HepG2 (cell line): ENCODE data around the gene ABHD17A. TPM values are rescaled to one million over a fixed set of nuclear protein-coding genes. Genes with fewer than 3 reads are reported as not detected.

Experiments used
- ATF7-NPFF ChIP-seq: sonication (generic); formaldehyde crosslinking; IDR thresholded peaks from 2 replicates; pipeline ENCODE4 v1.8.1; 2023; ENCODE audit warnings: mild to moderate bottlenecking, low read depth, missing genetic modification reagents, moderate library complexity
- BRD4 ChIP-seq: sonication (generic); formaldehyde crosslinking; IDR thresholded peaks from 2 replicates; pipeline ENCODE4 v1.4.0; 2020; ENCODE audit warnings: missing genetic modification reagents
- DMTF1 ChIP-seq: sonication (generic); formaldehyde crosslinking; IDR thresholded peaks from 2 replicates; pipeline ENCODE4 v1.4.0; 2020; ENCODE audit warnings: mild to moderate bottlenecking, missing genetic modification reagents
- GZF1 ChIP-seq: sonication (generic); formaldehyde crosslinking; IDR thresholded peaks from 2 replicates; pipeline ENCODE4 v1.5.1; 2020; ENCODE audit warnings: mild to moderate bottlenecking, missing genetic modification reagents
- HBP1 ChIP-seq: IDR thresholded peaks from 2 replicates; pipeline ENCODE4 v1.6.1; 2016; ENCODE audit warnings: low read depth, control low read depth
- HNRNPK ChIP-seq: fragments of 200-400 bp; formaldehyde crosslinking; IDR thresholded peaks from 2 replicates; pipeline ENCODE4 v1.6.1; 2018; ENCODE audit warnings: low read length, low read depth, moderate library complexity, mild to moderate bottlenecking; ENCODE audit not compliant: poor library complexity, severe bottlenecking
- KDM2A ChIP-seq: sonication (generic); formaldehyde crosslinking; IDR thresholded peaks from 2 replicates; pipeline ENCODE4 v1.4.0; 2020; ENCODE audit warnings: low read depth, missing genetic modification reagents, borderline replicate concordance
- KLF11 ChIP-seq: IDR thresholded peaks from 2 replicates; pipeline ENCODE4 v1.6.1; 2016; ENCODE audit warnings: missing compliant biosample characterization
- LCORL ChIP-seq, 2 experiments: fragments of 450-650 bp in 1 of 2; sonication (generic) in 1 of 2; formaldehyde crosslinking in 1 of 2; IDR thresholded peaks; 2 replicates each; pipeline versions ENCODE4 v1.5.0 to v1.6.1; 2017 to 2020; ENCODE audit warnings: antibody characterized with exemption in 1 of 2, missing genetic modification reagents in 1 of 2
- MEIS1 ChIP-seq: sonication (generic); formaldehyde crosslinking; IDR thresholded peaks from 2 replicates; pipeline ENCODE4 v1.9.0; 2021; ENCODE audit warnings: mild to moderate bottlenecking, missing genetic modification reagents, moderate library complexity, borderline replicate concordance
- PRMT3 ChIP-seq: sonication (generic); formaldehyde crosslinking; IDR thresholded peaks from 2 replicates; pipeline ENCODE4 v1.8.1; 2022; ENCODE audit warnings: low read depth, mild to moderate bottlenecking, moderate library complexity, missing genetic modification reagents, borderline replicate concordance
- RFXAP ChIP-seq: sonication (generic); formaldehyde crosslinking; IDR thresholded peaks from 2 replicates; pipeline ENCODE4 v1.4.0; 2020; ENCODE audit warnings: missing genetic modification reagents, borderline replicate concordance
- UBTF ChIP-seq: sonication (generic); formaldehyde crosslinking; IDR thresholded peaks from 2 replicates; pipeline ENCODE4 v1.4.0; 2020; ENCODE audit warnings: mild to moderate bottlenecking, missing genetic modification reagents
- YEATS4 ChIP-seq: sonication (generic); formaldehyde crosslinking; IDR thresholded peaks from 2 replicates; pipeline ENCODE4 v1.4.0; 2020; ENCODE audit warnings: missing genetic modification reagents, borderline replicate concordance
- ZBTB7B ChIP-seq: sonication (generic); formaldehyde crosslinking; IDR thresholded peaks from 2 replicates; pipeline ENCODE4 v1.4.0; 2020; ENCODE audit warnings: missing genetic modification reagents
- ZMAT3 ChIP-seq: sonication (generic); formaldehyde crosslinking; conservative IDR thresholded peaks from 2 replicates; pipeline ENCODE4 v1.7.0; 2021; ENCODE audit warnings: missing genetic modification reagents
- ZNF205 ChIP-seq: IDR thresholded peaks from 2 replicates; pipeline ENCODE4 v1.6.1; 2018; ENCODE audit warnings: missing biosample characterization, missing genetic modification reagents
- ZNF362 ChIP-seq: sonication (generic); formaldehyde crosslinking; IDR thresholded peaks from 2 replicates; pipeline ENCODE4 v1.4.0; 2020; ENCODE audit warnings: missing genetic modification reagents, mild to moderate bottlenecking, borderline replicate concordance
- ZNF414 ChIP-seq: sonication (generic); formaldehyde crosslinking; IDR thresholded peaks from 2 replicates; pipeline ENCODE4 v1.5.0; 2020; ENCODE audit warnings: missing genetic modification reagents
- ZNF549 ChIP-seq: sonication (generic); formaldehyde crosslinking; IDR thresholded peaks from 2 replicates; pipeline ENCODE4 v1.5.0; 2020; ENCODE audit warnings: missing genetic modification reagents
- ZNF709 ChIP-seq: sonication (generic); formaldehyde crosslinking; IDR thresholded peaks from 2 replicates; pipeline ENCODE4 v1.5.0; 2020; ENCODE audit warnings: mild to moderate bottlenecking, missing genetic modification reagents
- polyA plus RNA-seq, 8 experiments: library from polyadenylated mRNA; depleted of rRNA in 3 of 8; stranded (reverse) in 7 of 8; unstranded in 1 of 8; fragments of >200 nt; fragmentation: Illumina TruSeq in 4 of 8; extraction: Trizol in 4 of 8; gene quantifications; 2 replicates each; pipeline versions ENCODE4 v1.2.1 to v1.2.3, GENCODE V29; 2011 to 2016; ENCODE audit warnings: low read depth in 4 of 8, missing spikeins in 1 of 8, mixed read lengths in 1 of 8; ENCODE audit not compliant: insufficient read depth in 1 of 8
- total RNA-seq, 5 experiments: library from RNA; depleted of rRNA; stranded (reverse); fragments of >200 nt; fragmentation: Illumina TruSeq; extraction: Trizol; gene quantifications; 2 replicates each; pipeline ENCODE4 v1.2.3, GENCODE V29; 2016; ENCODE audit warnings: low read depth in 1 of 5

The ABHD17A gene
- total and polyA plus RNA-seq, 2 of the 13 experiments (the other 11 are each of a cell fraction or from before 2014, with no cell fraction given), result 27.7 to 40.8 TPM

GRCh38 chr19:1871140-1871597 is 14.1 kb downstream of the ABHD17A start (continued):
- TF ChIP-seq DMTF1 (CRISPR knock-in tag) (no peak), MEIS1 (CRISPR knock-in tag) (no peak), HBP1 (CRISPR knock-in tag) (no peak), ATF7-NPFF (CRISPR knock-in tag) (peak; percentile 56; the same call in 1 of the 2 replicates), ZBTB7B (peak; percentile 96), HNRNPK (no peak), GZF1 (CRISPR knock-in tag) (peak; percentile 72; the same call in 1 of the 2 replicates), ZNF549 (CRISPR knock-in tag) (no peak), UBTF (CRISPR knock-in tag) (peak; percentile 93), ZNF205 (CRISPR knock-in tag) (no peak; the same call in 1 of the 2 replicates), KLF11 (CRISPR knock-in tag) (no peak), YEATS4 (CRISPR knock-in tag) (peak; percentile 49; the same call in 1 of the 2 replicates), ZMAT3 (CRISPR knock-in tag) (no peak), ZNF362 (CRISPR knock-in tag) (peak; percentile 27; the same call in 1 of the 2 replicates), RFXAP (CRISPR knock-in tag) (0 out of 2 replicates have a peak, but pooled peaks have one; percentile 79), LCORL (IDR thresholded peaks at IDR 0.05) (no peak), LCORL (CRISPR knock-in tag; IDR thresholded peaks at IDR 0.05) (peak; percentile 93), PRMT3 (CRISPR knock-in tag) (no peak), BRD4 (0 out of 2 replicates have a peak, but pooled peaks have one; percentile 48), ZNF414 (CRISPR knock-in tag) (peak; percentile 54; the same call in 1 of the 2 replicates), ZNF709 (CRISPR knock-in tag) (peak; percentile 32; the same call in 1 of the 2 replicates), KDM2A (CRISPR knock-in tag) (peak; percentile 91)
